Left renal pelvis (tissue), 4 donors: ENCODE data around the gene BRPF1. TPM values are rescaled to one million over a fixed set of nuclear protein-coding genes. Genes with fewer than 3 reads are reported as not detected.

Experiments
- DNase-seq, 4 donors: peaks; one replicate each; pipeline ENCODE4 v3.0.0-alpha.2; 2013; ENCODE audit warnings: low read depth in 4 of 4, low spot score in 3 of 4
- polyA plus RNA-seq, 4 donors: library from polyadenylated mRNA; unstranded; fragments of 120-200 nt; gene quantifications; one replicate each; pipeline ENCODE4 v1.2.1, GENCODE V29; 2013; ENCODE audit not compliant: insufficient read length in 4 of 4

BRPF1 gene
- polyA plus RNA-seq, 4 donors: 18.5 to 23.2 (median 19.0) TPM

- no peak for DNase-seq
Observed at GRCh38 chr3:9786825-9787669, 55.5 kb downstream of the BRPF1 start.

- DNase-seq: no peak
Observed at GRCh38 chr3:9787714-9788113, 56.2 kb downstream of the BRPF1 start.

DNA sequence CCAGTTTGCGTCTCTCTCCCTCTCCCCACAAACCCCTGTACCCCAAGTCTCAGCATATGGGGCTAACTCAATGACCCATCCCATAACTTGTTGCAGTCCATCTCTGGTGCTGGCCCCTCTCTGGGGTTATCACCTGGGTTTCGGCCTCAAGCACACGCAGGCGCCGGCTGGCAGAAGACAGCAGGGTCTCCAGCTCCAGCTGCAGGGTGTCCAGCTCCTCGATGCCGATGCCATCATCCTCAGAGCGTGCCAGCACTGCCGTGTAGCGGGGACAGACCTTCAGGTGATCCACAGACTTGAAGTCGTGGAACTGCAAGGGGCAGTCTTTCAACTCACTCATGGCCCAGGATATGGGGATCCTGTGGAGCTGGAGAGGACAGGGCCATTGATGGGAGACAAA lies 59.6 kb downstream of the BRPF1 start:
- no peak for DNase-seq

DNA sequence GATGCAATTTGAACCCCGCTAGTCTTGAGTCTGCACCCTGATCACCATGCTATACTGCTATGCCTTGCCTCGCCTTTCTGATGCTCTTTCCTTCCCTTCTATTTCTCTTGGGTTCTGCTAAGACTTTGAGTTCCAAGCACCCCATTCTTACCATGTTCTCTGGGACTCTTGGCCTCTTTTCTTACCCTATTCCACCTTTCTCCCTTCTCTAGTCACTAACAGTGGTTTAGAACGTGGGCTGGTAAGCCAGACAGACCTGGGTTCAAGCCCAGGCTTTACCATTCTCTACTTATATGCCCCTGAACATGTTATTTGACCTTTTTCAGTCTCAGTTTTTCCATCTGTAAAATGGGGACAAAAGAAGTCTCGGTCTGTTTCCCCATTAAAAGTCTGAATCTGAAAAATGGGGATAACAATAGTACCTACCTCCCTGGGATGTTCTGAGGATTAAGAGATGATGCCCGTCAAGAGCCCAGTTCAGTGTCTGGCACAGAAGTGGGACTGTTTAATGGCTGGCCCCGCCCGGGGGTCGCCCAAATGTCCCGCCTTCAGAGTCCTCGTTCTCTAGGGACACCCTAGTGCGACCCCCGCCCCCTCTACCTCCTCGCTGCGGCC lies 60.4 kb downstream of the BRPF1 start:
- no peak for DNase-seq

- DNase-seq: peak; percentile 90 to 97 (median 92)
Observed at GRCh38 chr3:9792405-9793160, 61.0 kb downstream of the BRPF1 start, which contains the start of the genes ARPC4 and TADA3. Gene ARPC4, plus strand, starts transcription at chr3:9793082. Its CDS starts 40 bp downstream, at chr3:9793122. Gene TADA3, minus strand, starts transcription at chr3:9792473. Its CDS starts 1,007 bp downstream, at chr3:9791466.

- DNase-seq: no peak
Observed at GRCh38 chr3:9793161-9793781, 61.7 kb downstream of the BRPF1 start.

DNA sequence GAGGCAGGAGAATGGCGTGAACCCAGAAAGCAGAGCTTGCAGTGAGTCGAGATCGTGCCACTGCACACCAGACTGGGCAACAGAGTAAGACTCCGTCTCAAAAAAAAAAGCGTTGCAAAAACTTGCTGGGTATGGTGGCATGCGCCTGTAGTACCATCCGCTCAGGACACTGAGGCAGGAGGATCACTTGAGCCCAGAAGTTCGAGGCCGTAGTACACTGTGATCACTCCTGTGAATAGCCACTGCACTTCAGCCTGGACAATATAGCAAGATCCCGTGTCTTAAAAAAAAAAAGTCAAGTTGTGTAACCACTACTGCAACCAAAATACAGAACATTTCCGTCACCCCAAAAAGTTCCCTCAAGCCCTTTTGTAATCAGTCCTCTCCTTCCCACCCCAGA lies 62.9 kb downstream of the BRPF1 start:
- no peak for DNase-seq

- DNase-seq: no peak
Observed at GRCh38 chr3:9795207-9795606, 63.7 kb downstream of the BRPF1 start.

DNA sequence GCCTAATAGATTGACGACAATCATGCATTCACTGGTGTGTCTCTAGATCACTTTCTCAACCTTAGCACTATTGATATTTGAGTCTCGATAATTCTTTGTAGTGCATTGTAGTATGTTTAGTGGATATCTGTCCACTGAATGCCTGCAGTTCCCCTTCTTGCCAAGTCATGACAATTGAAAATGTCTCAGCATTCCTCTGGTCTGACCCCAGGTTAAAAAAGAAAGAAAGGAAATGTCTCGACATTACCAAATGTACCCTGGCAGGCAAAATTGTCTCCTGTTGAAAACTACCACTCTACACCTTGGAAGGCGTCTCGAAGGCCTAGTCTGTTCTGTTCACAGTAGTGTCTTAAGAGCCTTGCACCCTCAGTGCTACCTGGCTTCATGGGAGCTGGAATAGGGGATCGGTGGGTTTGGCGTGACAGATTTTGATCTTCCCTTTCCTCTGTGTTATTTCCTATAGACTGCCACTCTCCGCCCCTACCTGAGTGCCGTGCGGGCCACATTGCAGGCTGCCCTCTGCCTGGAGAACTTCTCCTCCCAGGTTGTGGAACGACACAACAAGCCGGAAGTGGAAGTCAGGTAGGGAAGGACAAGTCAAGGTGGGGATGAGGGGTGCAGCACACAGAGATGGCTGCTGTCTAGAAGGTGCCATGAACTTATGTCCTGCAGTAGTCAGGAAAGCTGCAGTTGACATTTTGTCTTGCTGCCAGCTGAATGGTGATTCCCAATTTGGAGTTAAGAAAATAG lies 65.8 kb downstream of the BRPF1 start:
- no peak for DNase-seq

Other genes with a start within 250 kb of the BRPF1 start
- gene LHFPL4, start 177.9 kb upstream of the BRPF1 start, polyA plus RNA-seq: under 1 TPM; 0.03 to 0.07 (median 0.06) TPM
- 10 to 100 TPM; 22.7 to 38.6 (median 31.8) TPM for gene MTMR14, start 82.2 kb upstream of the BRPF1 start, polyA plus RNA-seq
- gene CPNE9, start 27.9 kb upstream of the BRPF1 start, polyA plus RNA-seq: under 1 TPM in 2 of 4 donors, not detected in 2; 0.15 to 0.17 TPM
- gene OGG1, start 18.2 kb downstream of the BRPF1 start, polyA plus RNA-seq: 10 to 100 TPM; 32.1 to 74.8 (median 50.5) TPM
- 10 to 100 TPM; 17.0 to 41.1 (median 21.1) TPM for gene CAMK1, start 38.2 kb downstream of the BRPF1 start, polyA plus RNA-seq
- gene TADA3, start 60.7 kb downstream of the BRPF1 start, polyA plus RNA-seq: 10 to 100 TPM; 50.5 to 79.8 (median 60.8) TPM
- 100 to 1,000 TPM; 103 to 150 (median 131) TPM for gene ARPC4, start 61.3 kb downstream of the BRPF1 start, polyA plus RNA-seq
- 10 to 100 TPM; 33.3 to 93.1 (median 56.7) TPM for gene TTLL3, start 78.5 kb downstream of the BRPF1 start, polyA plus RNA-seq
- gene RPUSD3, start 112.3 kb downstream of the BRPF1 start, polyA plus RNA-seq: 10 to 100 TPM; 20.4 to 43.0 (median 30.8) TPM
- gene CIDEC, start 148.5 kb downstream of the BRPF1 start, polyA plus RNA-seq: under 1 TPM in 1 of 4 donors, not detected in 3; 0.37 TPM
- 10 to 100 TPM; 31.1 to 46.2 (median 44.1) TPM for gene JAGN1, start 158.9 kb downstream of the BRPF1 start, polyA plus RNA-seq
- gene IL17RE, start 171.1 kb downstream of the BRPF1 start, polyA plus RNA-seq: 10 to 100 TPM in 3 of 4 donors, 1 to 10 TPM in 1; 1.8 to 20.1 (median 14.7) TPM
- gene IL17RC, start 185.4 kb downstream of the BRPF1 start, polyA plus RNA-seq: 10 to 100 TPM; 39.0 to 44.0 (median 42.5) TPM
- 10 to 100 TPM; 44.9 to 77.3 (median 54.0) TPM for gene CRELD1, start 202.1 kb downstream of the BRPF1 start, polyA plus RNA-seq
- gene PRRT3, start 220.7 kb downstream of the BRPF1 start, polyA plus RNA-seq: 1 to 10 TPM; 3.2 to 5.6 (median 3.6) TPM